Tibial artery (tissue), 4 donors: ENCODE results near the gene SPACA5.

ENCODE experiments used
- DNase-seq, 2 donors: peaks; one replicate each; pipeline ENCODE4 v3.0.0-alpha.2; 2019
- H3K27ac ChIP-seq, 2 donors: fragments of 200-600 bp; sonication (generic) in 1 of 2; 1 replicate in 1 of 2; 2 replicates in 1 of 2; pipeline ENCODE4 v1.5.1; 2018 to 2019; ENCODE audit warnings: mild to moderate bottlenecking in 1 of 2
- H3K27me3 ChIP-seq, 2 donors: fragments of 200-600 bp; sonication (generic) in 1 of 2; one replicate each; pipeline versions ENCODE4 v1.5.1 to v1.6.0; 2016 to 2019
- H3K36me3 ChIP-seq, 3 donors: fragments of 200-600 bp; sonication (generic) in 2 of 3; one replicate each; pipeline ENCODE4 v1.5.1; 2016 to 2019; ENCODE audit warnings: mild to moderate bottlenecking in 2 of 3
- H3K4me1 ChIP-seq, 4 donors: fragments of 200-600 bp; sonication (generic) in 2 of 4; 1 replicate in 3 of 4; 2 replicates in 1 of 4; pipeline ENCODE4 v1.5.1; 2016 to 2019
- H3K4me3 ChIP-seq, 2 donors: fragments of 200-600 bp; sonication (generic) in 1 of 2; 1 replicate in 1 of 2; 2 replicates in 1 of 2; pipeline ENCODE4 v1.5.1; 2018 to 2019; ENCODE audit warnings: mild to moderate bottlenecking in 2 of 2
- H3K9me3 ChIP-seq, 3 donors: fragments of 200-600 bp; sonication (generic) in 1 of 3; one replicate each; pipeline ENCODE4 v1.5.1; 2016 to 2019
- intact Hi-C: fragments of 100-400 bp; cut with DNase I; formaldehyde crosslinking; loops from one replicate; pipeline ENCODE4 v1.15.0; 2023; ENCODE audit warnings: low total_unique reads
- TF ChIP-seq, protein P1 (sequence below), 2 experiments: fragments of 200-600 bp in 1 of 2; fragments of 450-650 bp in 1 of 2; IDR thresholded peaks; one replicate each; pipeline ENCODE4 v1.5.1; 2017 to 2019; ENCODE audit warnings: antibody characterized with exemption in 2 of 2, mild to moderate bottlenecking in 1 of 2, moderate library complexity in 1 of 2

Gene SPACA5

GRCh38 chrX:48058621-48059295 lies 52.0 kb downstream of the SPACA5 start:
- no peak overlapping the region for H3K4me3 ChIP-seq
- no peaks in the 10 kb centered on the region for H3K27me3 ChIP-seq
- peaks cover 30 to 48% (median 44%) of the 10 kb centered on the region in 3 donors for H3K36me3 ChIP-seq
- H3K9me3 ChIP-seq, result peaks cover 0 to 34% (median 12%) of the 10 kb centered on the region in 3 donors
- TF ChIP-seq, protein P1, sequence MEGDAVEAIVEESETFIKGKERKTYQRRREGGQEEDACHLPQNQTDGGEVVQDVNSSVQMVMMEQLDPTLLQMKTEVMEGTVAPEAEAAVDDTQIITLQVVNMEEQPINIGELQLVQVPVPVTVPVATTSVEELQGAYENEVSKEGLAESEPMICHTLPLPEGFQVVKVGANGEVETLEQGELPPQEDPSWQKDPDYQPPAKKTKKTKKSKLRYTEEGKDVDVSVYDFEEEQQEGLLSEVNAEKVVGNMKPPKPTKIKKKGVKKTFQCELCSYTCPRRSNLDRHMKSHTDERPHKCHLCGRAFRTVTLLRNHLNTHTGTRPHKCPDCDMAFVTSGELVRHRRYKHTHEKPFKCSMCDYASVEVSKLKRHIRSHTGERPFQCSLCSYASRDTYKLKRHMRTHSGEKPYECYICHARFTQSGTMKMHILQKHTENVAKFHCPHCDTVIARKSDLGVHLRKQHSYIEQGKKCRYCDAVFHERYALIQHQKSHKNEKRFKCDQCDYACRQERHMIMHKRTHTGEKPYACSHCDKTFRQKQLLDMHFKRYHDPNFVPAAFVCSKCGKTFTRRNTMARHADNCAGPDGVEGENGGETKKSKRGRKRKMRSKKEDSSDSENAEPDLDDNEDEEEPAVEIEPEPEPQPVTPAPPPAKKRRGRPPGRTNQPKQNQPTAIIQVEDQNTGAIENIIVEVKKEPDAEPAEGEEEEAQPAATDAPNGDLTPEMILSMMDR (IDR thresholded peaks at IDR 0.05), result no peak
- intact Hi-C loops, result no loop called here
- H3K4me1 ChIP-seq, result no peaks in the 10 kb centered on the region
- H3K27ac ChIP-seq, result no peak overlapping the region
- no peak for DNase-seq

DNA sequence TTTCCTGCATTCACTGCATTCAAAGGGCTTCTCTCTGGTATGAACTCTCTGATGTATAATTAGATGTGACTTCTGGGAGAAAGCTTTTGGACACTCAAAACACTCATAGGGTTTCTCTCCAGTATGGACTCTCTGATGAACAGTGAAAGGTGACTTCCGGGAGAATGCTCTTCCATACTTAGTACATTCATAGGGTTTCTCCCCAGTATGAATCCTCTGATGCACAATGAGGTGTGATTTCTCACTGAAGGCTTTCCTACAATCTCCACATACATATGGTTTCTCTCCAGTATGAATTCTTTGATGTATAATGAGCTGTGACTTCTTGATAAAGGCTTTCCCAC lies 52.5 kb downstream of the SPACA5 start:
- Histone ChIP-seq H3K4me3 (no peak overlapping the region), H3K27ac (no peak overlapping the region), H3K4me1 (no peaks in the 10 kb centered on the region), H3K27me3 (no peaks in the 10 kb centered on the region), H3K9me3 (peaks cover 0 to 34% (median 12%) of the 10 kb centered on the region in 3 donors), H3K36me3 (peaks cover 30 to 48% (median 44%) of the 10 kb centered on the region in 3 donors)
- intact Hi-C loops, result no loop called here
- no peak for DNase-seq
- TF ChIP-seq, protein P1 (IDR thresholded peaks at IDR 0.05), result no peak
